HFF-Myc (cell line): Measurements from ENCODE around the gene TEAD2.
"Not testable (repeated sequence)": the region's sequence is repeated elsewhere in the genome, so short reads cannot be mapped to it uniquely, and the experiment has no call there.

Source experiments
- DNase-seq: peaks from one replicate; pipeline ENCODE4 v3.0.0-alpha.2; 2011; ENCODE audit warnings: low read depth; ENCODE audit errors: extremely low read depth
- H3K4me3 ChIP-seq: replicated peaks from 2 replicates; pipeline ENCODE4 v1.5.1; 2011; ENCODE audit warnings: low read depth, mild to moderate bottlenecking, control low read depth, low read length
- CTCF ChIP-seq: IDR thresholded peaks from 2 replicates; pipeline ENCODE4 v1.5.1; 2012; ENCODE audit warnings: mild to moderate bottlenecking, low read depth, low read length, control low read depth; ENCODE audit errors: missing control alignments

TEAD2 gene

GRCh38 chr19:49318296-49318695 lies 43.9 kb downstream of the TEAD2 start:
- TF ChIP-seq CTCF = no peak
- DNase-seq = no peak
- H3K4me3 ChIP-seq = no peak overlapping the region

- no peak overlapping the region for H3K4me3 ChIP-seq
- no peak for TF ChIP-seq CTCF
- DNase-seq = no peak
Observed at GRCh38 chr19:49316284-49316683, 45.9 kb downstream of the TEAD2 start.

- DNase-seq = no peak
- H3K4me3 ChIP-seq = no peak overlapping the region
- TF ChIP-seq CTCF = no peak
Observed at GRCh38 chr19:49315111-49315510, 47.1 kb downstream of the TEAD2 start.

- no peak overlapping the region for H3K4me3 ChIP-seq
- TF ChIP-seq CTCF = no peak
- DNase-seq = no peak
Observed at GRCh38 chr19:49309087-49309486, 53.1 kb downstream of the TEAD2 start.

- H3K4me3 ChIP-seq, DNase-seq: not testable (repeated sequence)
Observed at GRCh38 chr19:49306734-49307133, 55.5 kb downstream of the TEAD2 start.

- DNase-seq = no peak
- H3K4me3 ChIP-seq = no peak overlapping the region
- TF ChIP-seq CTCF = no peak
Observed at GRCh38 chr19:49301866-49302252, 60.4 kb downstream of the TEAD2 start.

GRCh38 chr19:49301165-49301865 lies 60.9 kb downstream of the TEAD2 start:
- peak; percentile 39 for DNase-seq
- no peak overlapping the region for H3K4me3 ChIP-seq
- peak; percentile 99 for TF ChIP-seq CTCF

GRCh38 chr19:49298653-49299052 lies 63.6 kb downstream of the TEAD2 start:
- DNase-seq, H3K4me3 ChIP-seq: not testable (repeated sequence)
